ENCODE results near the gene CTNND2. TPM values are rescaled to one million over a fixed set of nuclear protein-coding genes. Genes with fewer than 3 reads are reported as not detected.

CTNND2 gene
- total RNA-seq, 1 experiment from 2014 or later = 7.0 TPM

DNA sequence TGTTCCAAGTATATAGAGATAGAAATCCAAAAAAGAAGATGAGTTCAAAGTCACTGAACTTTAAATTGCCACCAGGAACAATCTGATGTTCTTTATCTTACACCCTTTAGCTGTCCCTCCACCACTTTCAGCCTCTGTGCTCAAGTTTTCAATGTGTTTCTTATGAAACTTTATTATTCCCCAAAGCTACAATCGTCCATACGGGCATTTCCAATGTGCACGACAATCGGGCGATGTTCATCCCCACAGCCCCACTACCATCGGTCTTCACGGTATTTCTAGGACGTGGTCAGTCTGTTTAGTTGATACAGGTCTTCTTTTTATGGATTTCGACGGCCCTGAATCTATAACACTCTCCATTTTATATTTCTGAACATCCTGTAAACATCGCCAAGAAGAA, 904.5 kb downstream of the CTNND2 start:
- no peak overlapping the region for H3K4me3 Mint-ChIP-seq
- no CpG with 5 or more reads among the region's 11 CpGs for WGBS (ENCODE audit: extremely low coverage, insufficient read length, low lambda C conversion rate)
- no peak overlapping the region for H2BK120ac ChIP-seq (ENCODE audit: low read depth, low read length, poor library complexity, severe bottlenecking)
- peaks cover 0 to 3% of the 10 kb centered on the region in 2 experiments; a peak in 2 of 5 replicates for H3K9me3 Mint-ChIP-seq
- no peak overlapping the region for H2BK15ac ChIP-seq (ENCODE audit: low read depth, low read length)
- no peak overlapping the region for H3K27ac ChIP-seq (ENCODE audit: insufficient read length, low read depth, low read length)
- no peak for DNase-seq
- no peak overlapping the region for H3K4ac ChIP-seq (ENCODE audit: low read depth, low read length)
- no peak overlapping the region for H4K8ac ChIP-seq (replicated peaks; ENCODE audit: insufficient read length, low read depth, low read length)
- no peak overlapping the region for H2AK5ac ChIP-seq (ENCODE audit: insufficient read length, low read length)
- no peaks in the 10 kb centered on the region for H4K20me1 ChIP-seq (ENCODE audit: control insufficient read depth, insufficient read depth, insufficient read length)
- no peak overlapping the region for H2AFZ ChIP-seq (ENCODE audit: low read length)
- H2BK20ac ChIP-seq (ENCODE audit: low read depth, low read length, poor library complexity, severe bottlenecking) = no peak overlapping the region
- H3K14ac ChIP-seq (ENCODE audit: insufficient read depth, low read length) = no peak overlapping the region
- no peak overlapping the region for H3K18ac ChIP-seq (ENCODE audit: insufficient read length, low read depth, low read length)
- no peaks in the 10 kb centered on the region for H3K4me1 ChIP-seq (ENCODE audit: insufficient read depth, low read length)
- H3K27ac Mint-ChIP-seq = no peak overlapping the region
- no peak overlapping the region for H3K4me2 ChIP-seq (ENCODE audit: insufficient read depth, insufficient read length, low read length)
- no peak overlapping the region for H4K5ac ChIP-seq (ENCODE audit: insufficient read length, low read depth, low read length)
- no peak overlapping the region for H2BK12ac ChIP-seq (ENCODE audit: insufficient read length, low read depth, low read length)
- no peak overlapping the region for H3K23ac ChIP-seq (ENCODE audit: insufficient read length, low read depth, low read length)
- no peaks in the 10 kb centered on the region for H3K27me3 ChIP-seq (ENCODE audit: insufficient read depth, low read length)
- TF ChIP-seq CTCF (conservative IDR thresholded peaks at IDR 0.05) = no peak
- H3K9me3 ChIP-seq (ENCODE audit: control insufficient read depth, low read depth, low read length) = no peaks in the 10 kb centered on the region
- H3K4me1 Mint-ChIP-seq = peaks cover 12 to 14% of the 10 kb centered on the region in 2 experiments
- H3K79me1 ChIP-seq (ENCODE audit: insufficient read depth, low read depth, low read length, poor library complexity, severe bottlenecking) = no peaks in the 10 kb centered on the region
- H3K56ac ChIP-seq (ENCODE audit: insufficient read length, low read depth, low read length) = no peak overlapping the region
- no peaks in the 10 kb centered on the region for H3K79me2 ChIP-seq (ENCODE audit: insufficient read depth, low read length)
- H3K9ac ChIP-seq (ENCODE audit: extremely low read depth, insufficient read length, low read length) = no peak overlapping the region
- H4K91ac ChIP-seq (ENCODE audit: insufficient read length, low read depth, low read length) = no peak overlapping the region
- H3K27me3 Mint-ChIP-seq (ENCODE audit: low read depth) = peaks cover 6% of the 10 kb centered on the region
- H3T11ph ChIP-seq (ENCODE audit: low read length) = no peak overlapping the region
- H2BK5ac ChIP-seq (ENCODE audit: insufficient read length, low read length) = no peak overlapping the region
- 0 out of 7 replicates have a peak, but pooled peaks cover 0 to 3% (median 0%) of the 10 kb centered on the region in 3 experiments for H3K36me3 Mint-ChIP-seq (ENCODE audit: insufficient read depth in 1 of 3, low read depth in 3 of 3)
- no peaks in the 10 kb centered on the region for H3K23me2 ChIP-seq (ENCODE audit: insufficient read length, low read depth, low read length, poor library complexity, severe bottlenecking)
